ENCODE measurements around the gene RNASEL.

DNA sequence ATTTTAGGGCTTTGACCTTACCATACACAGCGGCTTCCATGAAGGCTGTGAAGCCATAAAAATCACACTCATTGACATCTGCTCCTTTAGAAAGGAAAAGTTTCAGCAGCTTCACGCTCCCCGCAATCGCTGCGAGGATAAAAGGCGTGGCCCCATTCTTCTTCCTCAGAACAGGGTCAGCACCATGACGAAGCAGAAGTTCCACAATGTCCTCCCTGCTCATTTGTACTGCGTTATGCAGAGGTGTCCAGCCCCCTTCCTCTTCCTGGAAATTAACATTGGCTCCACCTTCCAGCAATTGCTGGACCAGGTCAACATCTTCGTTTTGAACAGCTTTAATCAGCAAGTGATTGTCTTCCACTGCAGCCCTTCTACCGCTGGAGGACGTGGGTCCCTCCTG, 2.7 kb downstream of the RNASEL start:
- TF ChIP-seq CTCF (IDR thresholded peaks at IDR 0.05) (no peak), POLR2A (IDR thresholded peaks at IDR 0.05) (no peak)
